ENCODE measurements around the gene VWCE.

Gene VWCE

GRCh38 chr11:61333550-61334433, 38.7 kb upstream of the VWCE start:
- ATAC-seq, result peak; percentile 9
- Mint-ChIP-seq H3K36me3 (peaks cover 32% of the 10 kb centered on the region), H3K27me3 (no peaks in the 10 kb centered on the region), H3K27ac (peak overlapping the region; percentile 95), H3K9me3 (no peaks in the 10 kb centered on the region), H3K4me3 (peak overlapping the region; percentile 94), H3K4me1 (peaks cover 77% of the 10 kb centered on the region)

- Mint-ChIP-seq H3K36me3 (peaks cover 24% of the 10 kb centered on the region), H3K9me3 (no peaks in the 10 kb centered on the region), H3K4me3 (peak within 1 kb of the TSS; percentile 94), H3K4me1 (peaks cover 70% of the 10 kb centered on the region), H3K27ac (peak within 1 kb of the TSS; percentile 95), H3K27me3 (no peaks in the 10 kb centered on the region)
- peak; percentile 96 for ATAC-seq
Observed at GRCh38 chr11:61332797-61333549, 37.9 kb upstream of the VWCE start, which contains the start of the genes DDB1 and TKFC. DDB1 (minus strand) TSS chr11:61333105; CDS start chr11:61332968, 137 bp downstream. TKFC (plus strand) TSS chr11:61333228; CDS start chr11:61334729, 1,501 bp downstream.

GRCh38 chr11:61332281-61332796, 37.2 kb upstream of the VWCE start:
- Mint-ChIP-seq H3K27me3 (no peaks in the 10 kb centered on the region), H3K27ac (peak overlapping the region; percentile 95), H3K36me3 (peaks cover 29% of the 10 kb centered on the region), H3K4me1 (peaks cover 70% of the 10 kb centered on the region), H3K9me3 (no peaks in the 10 kb centered on the region), H3K4me3 (peak overlapping the region; percentile 94)
- ATAC-seq, result no peak

GRCh38 chr11:61331651-61332050, 36.5 kb upstream of the VWCE start:
- peak overlapping the region; percentile 95 for H3K27ac Mint-ChIP-seq
- H3K4me1 Mint-ChIP-seq, result peaks cover 63% of the 10 kb centered on the region
- H3K36me3 Mint-ChIP-seq, result peaks cover 30% of the 10 kb centered on the region
- no peaks in the 10 kb centered on the region for H3K27me3 Mint-ChIP-seq
- ATAC-seq, result no peak
- peak overlapping the region; percentile 94 for H3K4me3 Mint-ChIP-seq
- no peaks in the 10 kb centered on the region for H3K9me3 Mint-ChIP-seq

- no peak for ATAC-seq
- Mint-ChIP-seq H3K27ac (no peak overlapping the region), H3K27me3 (no peaks in the 10 kb centered on the region), H3K4me3 (no peak overlapping the region), H3K4me1 (peaks cover 61% of the 10 kb centered on the region), H3K36me3 (peaks cover 47% of the 10 kb centered on the region), H3K9me3 (no peaks in the 10 kb centered on the region)
Observed at GRCh38 chr11:61329871-61330270, 34.8 kb upstream of the VWCE start.

- peaks cover 56% of the 10 kb centered on the region for H3K36me3 Mint-ChIP-seq
- peaks cover 52% of the 10 kb centered on the region for H3K4me1 Mint-ChIP-seq
- H3K27ac Mint-ChIP-seq, result no peak overlapping the region
Observed at GRCh38 chr11:61328351-61328750, 33.2 kb upstream of the VWCE start.

GRCh38 chr11:61327669-61328071, 32.6 kb upstream of the VWCE start:
- H3K27me3 Mint-ChIP-seq, result no peaks in the 10 kb centered on the region
- H3K9me3 Mint-ChIP-seq, result no peaks in the 10 kb centered on the region
- H3K27ac Mint-ChIP-seq, result no peak overlapping the region
- no peak overlapping the region for H3K4me3 Mint-ChIP-seq
- ATAC-seq, result no peak
- peaks cover 61% of the 10 kb centered on the region for H3K36me3 Mint-ChIP-seq
- H3K4me1 Mint-ChIP-seq, result peaks cover 45% of the 10 kb centered on the region

More at GRCh38 chr11:61328351-61328750, 33.2 kb upstream of the VWCE start:
- Mint-ChIP-seq H3K4me3 (no peak overlapping the region), H3K9me3 (no peaks in the 10 kb centered on the region), H3K27me3 (no peaks in the 10 kb centered on the region)
- ATAC-seq, result no peak

GRCh38 chr11:61325649-61326414, 30.7 kb upstream of the VWCE start:
- Mint-ChIP-seq H3K9me3 (no peaks in the 10 kb centered on the region), H3K27ac (no peak overlapping the region), H3K4me1 (peaks cover 26% of the 10 kb centered on the region), H3K27me3 (no peaks in the 10 kb centered on the region), H3K36me3 (peaks cover 66% of the 10 kb centered on the region), H3K4me3 (no peak overlapping the region)
- no peak for ATAC-seq

- peaks cover 36% of the 10 kb centered on the region for H3K36me3 Mint-ChIP-seq
- ATAC-seq, result no peak
Observed at GRCh38 chr11:61315260-61315659, 20.1 kb upstream of the VWCE start.

GRCh38 chr11:61310749-61311148, 15.6 kb upstream of the VWCE start:
- no peak for ATAC-seq
- Mint-ChIP-seq H3K27me3 (no peaks in the 10 kb centered on the region), H3K27ac (no peak overlapping the region), H3K4me3 (no peak overlapping the region), H3K9me3 (no peaks in the 10 kb centered on the region), H3K4me1 (no peaks in the 10 kb centered on the region), H3K36me3 (peaks cover 20% of the 10 kb centered on the region)

More at GRCh38 chr11:61315260-61315659, 20.1 kb upstream of the VWCE start:
- no peaks in the 10 kb centered on the region for H3K4me1 Mint-ChIP-seq
- no peak overlapping the region for H3K4me3 Mint-ChIP-seq
- H3K27me3 Mint-ChIP-seq, result no peaks in the 10 kb centered on the region
- H3K9me3 Mint-ChIP-seq, result no peaks in the 10 kb centered on the region
- H3K27ac Mint-ChIP-seq, result no peak overlapping the region

GRCh38 chr11:61309739-61310138, 14.6 kb upstream of the VWCE start:
- Mint-ChIP-seq H3K36me3 (peaks cover 14% of the 10 kb centered on the region), H3K27me3 (no peaks in the 10 kb centered on the region), H3K27ac (no peak overlapping the region), H3K4me3 (no peak overlapping the region), H3K4me1 (no peaks in the 10 kb centered on the region), H3K9me3 (no peaks in the 10 kb centered on the region)
- ATAC-seq, result no peak

GRCh38 chr11:61309141-61309540, 14.0 kb upstream of the VWCE start:
- Mint-ChIP-seq H3K9me3 (no peaks in the 10 kb centered on the region), H3K4me1 (no peaks in the 10 kb centered on the region), H3K4me3 (no peak overlapping the region), H3K27me3 (no peaks in the 10 kb centered on the region), H3K36me3 (peaks cover 18% of the 10 kb centered on the region), H3K27ac (no peak overlapping the region)
- no peak for ATAC-seq

- no peaks in the 10 kb centered on the region for H3K9me3 Mint-ChIP-seq
- no peak for ATAC-seq
- no peaks in the 10 kb centered on the region for H3K4me1 Mint-ChIP-seq
- H3K27me3 Mint-ChIP-seq, result no peaks in the 10 kb centered on the region
- no peak overlapping the region for H3K27ac Mint-ChIP-seq
- H3K36me3 Mint-ChIP-seq, result peaks cover 12% of the 10 kb centered on the region
- H3K4me3 Mint-ChIP-seq, result no peak overlapping the region
Observed at GRCh38 chr11:61307354-61307753, 12.2 kb upstream of the VWCE start.

- Mint-ChIP-seq H3K9me3 (no peaks in the 10 kb centered on the region), H3K36me3 (peaks cover 24% of the 10 kb centered on the region), H3K4me3 (no peak overlapping the region), H3K27ac (no peak overlapping the region), H3K4me1 (no peaks in the 10 kb centered on the region), H3K27me3 (no peaks in the 10 kb centered on the region)
- ATAC-seq, result no peak
Observed at GRCh38 chr11:61306221-61306620, 11.1 kb upstream of the VWCE start.

GRCh38 chr11:61305417-61305816, 10.3 kb upstream of the VWCE start:
- no peaks in the 10 kb centered on the region for H3K4me1 Mint-ChIP-seq
- no peak for ATAC-seq
- H3K27me3 Mint-ChIP-seq, result no peaks in the 10 kb centered on the region
- no peaks in the 10 kb centered on the region for H3K9me3 Mint-ChIP-seq
- peaks cover 32% of the 10 kb centered on the region for H3K36me3 Mint-ChIP-seq
- no peak overlapping the region for H3K4me3 Mint-ChIP-seq
- no peak overlapping the region for H3K27ac Mint-ChIP-seq
